Ishikawa (cell line): ENCODE measurements around the gene ZFAND3.

Experiments used
- EGR1 ChIP-seq: IDR thresholded peaks from 2 replicates; pipeline ENCODE4 v1.6.1; 2012
- EP300 ChIP-seq: IDR thresholded peaks from 2 replicates; pipeline ENCODE4 v1.6.1; 2012; ENCODE audit warnings: borderline replicate concordance
- NFIC ChIP-seq: IDR thresholded peaks from 2 replicates; pipeline ENCODE4 v1.6.1; 2012
- RAD21 ChIP-seq: IDR thresholded peaks from 2 replicates; pipeline ENCODE4 v1.6.1; 2012; ENCODE audit warnings: low read depth
- TAF1 ChIP-seq: IDR thresholded peaks from 2 replicates; pipeline ENCODE4 v1.6.1; 2012; ENCODE audit warnings: low read depth, mild to moderate bottlenecking
- TCF12 ChIP-seq: IDR thresholded peaks from 2 replicates; pipeline ENCODE4 v1.6.1; 2012; ENCODE audit warnings: low read depth
- USF1 ChIP-seq: IDR thresholded peaks from 2 replicates; pipeline ENCODE4 v1.6.1; 2012
- YY1 ChIP-seq: IDR thresholded peaks from 2 replicates; pipeline ENCODE4 v1.6.1; 2012; ENCODE audit warnings: low read depth
- TF ChIP-seq, protein P1 (sequence below): IDR thresholded peaks from 2 replicates; pipeline ENCODE4 v1.6.1; 2012

DNA sequence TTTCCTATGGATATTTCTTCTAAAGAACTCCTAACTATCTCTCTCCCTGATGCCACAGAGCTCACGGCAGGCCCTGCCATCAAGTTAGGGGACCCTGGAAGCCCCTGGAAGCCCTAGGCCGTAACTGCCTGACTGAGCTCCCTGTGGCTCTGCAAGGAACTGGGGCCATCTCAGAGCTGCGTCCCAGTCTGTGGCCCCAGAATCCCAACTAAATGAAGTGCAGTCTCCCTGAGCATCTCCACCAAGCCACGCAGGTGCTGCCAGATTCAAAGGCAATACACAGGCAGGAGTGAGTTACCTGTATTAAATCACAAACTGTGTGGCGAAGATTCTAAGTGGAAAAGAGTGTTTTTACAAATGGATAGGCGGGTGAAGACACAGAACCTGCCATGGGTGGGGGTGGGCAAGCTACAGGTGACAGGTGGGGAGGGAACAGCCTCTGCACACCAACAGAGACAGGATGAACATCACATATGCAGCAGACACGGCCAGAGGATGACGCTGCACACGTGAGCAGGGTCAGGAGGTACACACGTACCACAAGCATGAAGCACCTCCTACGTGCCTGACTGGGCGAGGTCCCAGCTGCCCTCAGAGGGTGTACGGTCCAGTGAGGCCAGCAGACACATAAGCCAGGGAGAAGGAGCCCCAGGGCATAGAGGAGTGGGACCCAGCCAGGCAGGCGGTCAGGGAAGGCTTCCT lies 358.5 kb downstream of the ZFAND3 start:
- TF ChIP-seq RAD21 (no peak), USF1 (no peak), YY1 (no peak), NFIC (no peak), EP300 (no peak), TAF1 (no peak), TCF12 (no peak), EGR1 (no peak)
- TF ChIP-seq, protein P1, sequence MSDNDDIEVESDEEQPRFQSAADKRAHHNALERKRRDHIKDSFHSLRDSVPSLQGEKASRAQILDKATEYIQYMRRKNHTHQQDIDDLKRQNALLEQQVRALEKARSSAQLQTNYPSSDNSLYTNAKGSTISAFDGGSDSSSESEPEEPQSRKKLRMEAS = no peak
